ENCODE data around the gene HPSE.

DNA sequence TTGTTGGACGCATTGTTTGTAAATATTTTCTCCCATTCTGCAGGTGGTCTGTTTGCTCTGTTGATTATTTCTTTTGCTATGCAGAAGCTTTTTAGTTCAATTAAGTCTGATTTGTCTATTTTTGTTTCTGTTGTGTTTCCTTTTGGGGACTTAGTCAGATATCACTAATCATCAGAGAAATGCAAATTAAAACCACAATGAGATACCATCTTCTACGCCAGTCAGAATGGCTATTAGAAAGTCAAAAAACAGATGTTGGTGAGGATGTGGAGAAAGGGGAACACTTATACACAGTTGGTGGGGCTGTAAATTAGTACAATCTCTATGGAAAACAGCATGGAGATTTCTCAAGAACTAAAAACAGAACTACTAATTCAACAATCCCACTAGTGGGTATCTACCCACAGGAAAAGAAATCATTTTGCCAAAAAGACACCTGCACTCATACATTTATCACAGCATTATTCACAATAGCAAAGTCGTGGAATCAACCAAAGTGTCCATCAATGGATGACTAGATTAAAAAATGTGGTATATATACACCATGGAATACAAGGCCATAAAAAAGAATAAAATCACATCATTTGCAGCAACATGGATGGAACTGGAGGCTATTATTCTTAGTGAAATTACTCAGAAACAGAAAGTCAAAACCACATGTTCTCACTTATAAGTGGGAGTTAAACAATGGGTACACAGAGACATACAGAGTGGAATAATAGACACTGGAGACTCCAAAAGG is 58.2 kb downstream of the HPSE start:
- TF ChIP-seq, protein P1, sequence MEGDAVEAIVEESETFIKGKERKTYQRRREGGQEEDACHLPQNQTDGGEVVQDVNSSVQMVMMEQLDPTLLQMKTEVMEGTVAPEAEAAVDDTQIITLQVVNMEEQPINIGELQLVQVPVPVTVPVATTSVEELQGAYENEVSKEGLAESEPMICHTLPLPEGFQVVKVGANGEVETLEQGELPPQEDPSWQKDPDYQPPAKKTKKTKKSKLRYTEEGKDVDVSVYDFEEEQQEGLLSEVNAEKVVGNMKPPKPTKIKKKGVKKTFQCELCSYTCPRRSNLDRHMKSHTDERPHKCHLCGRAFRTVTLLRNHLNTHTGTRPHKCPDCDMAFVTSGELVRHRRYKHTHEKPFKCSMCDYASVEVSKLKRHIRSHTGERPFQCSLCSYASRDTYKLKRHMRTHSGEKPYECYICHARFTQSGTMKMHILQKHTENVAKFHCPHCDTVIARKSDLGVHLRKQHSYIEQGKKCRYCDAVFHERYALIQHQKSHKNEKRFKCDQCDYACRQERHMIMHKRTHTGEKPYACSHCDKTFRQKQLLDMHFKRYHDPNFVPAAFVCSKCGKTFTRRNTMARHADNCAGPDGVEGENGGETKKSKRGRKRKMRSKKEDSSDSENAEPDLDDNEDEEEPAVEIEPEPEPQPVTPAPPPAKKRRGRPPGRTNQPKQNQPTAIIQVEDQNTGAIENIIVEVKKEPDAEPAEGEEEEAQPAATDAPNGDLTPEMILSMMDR (IDR thresholded peaks at IDR 0.05), result no peak
- TF ChIP-seq, protein P2, sequence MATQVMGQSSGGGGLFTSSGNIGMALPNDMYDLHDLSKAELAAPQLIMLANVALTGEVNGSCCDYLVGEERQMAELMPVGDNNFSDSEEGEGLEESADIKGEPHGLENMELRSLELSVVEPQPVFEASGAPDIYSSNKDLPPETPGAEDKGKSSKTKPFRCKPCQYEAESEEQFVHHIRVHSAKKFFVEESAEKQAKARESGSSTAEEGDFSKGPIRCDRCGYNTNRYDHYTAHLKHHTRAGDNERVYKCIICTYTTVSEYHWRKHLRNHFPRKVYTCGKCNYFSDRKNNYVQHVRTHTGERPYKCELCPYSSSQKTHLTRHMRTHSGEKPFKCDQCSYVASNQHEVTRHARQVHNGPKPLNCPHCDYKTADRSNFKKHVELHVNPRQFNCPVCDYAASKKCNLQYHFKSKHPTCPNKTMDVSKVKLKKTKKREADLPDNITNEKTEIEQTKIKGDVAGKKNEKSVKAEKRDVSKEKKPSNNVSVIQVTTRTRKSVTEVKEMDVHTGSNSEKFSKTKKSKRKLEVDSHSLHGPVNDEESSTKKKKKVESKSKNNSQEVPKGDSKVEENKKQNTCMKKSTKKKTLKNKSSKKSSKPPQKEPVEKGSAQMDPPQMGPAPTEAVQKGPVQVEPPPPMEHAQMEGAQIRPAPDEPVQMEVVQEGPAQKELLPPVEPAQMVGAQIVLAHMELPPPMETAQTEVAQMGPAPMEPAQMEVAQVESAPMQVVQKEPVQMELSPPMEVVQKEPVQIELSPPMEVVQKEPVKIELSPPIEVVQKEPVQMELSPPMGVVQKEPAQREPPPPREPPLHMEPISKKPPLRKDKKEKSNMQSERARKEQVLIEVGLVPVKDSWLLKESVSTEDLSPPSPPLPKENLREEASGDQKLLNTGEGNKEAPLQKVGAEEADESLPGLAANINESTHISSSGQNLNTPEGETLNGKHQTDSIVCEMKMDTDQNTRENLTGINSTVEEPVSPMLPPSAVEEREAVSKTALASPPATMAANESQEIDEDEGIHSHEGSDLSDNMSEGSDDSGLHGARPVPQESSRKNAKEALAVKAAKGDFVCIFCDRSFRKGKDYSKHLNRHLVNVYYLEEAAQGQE (IDR thresholded peaks at IDR 0.05; ENCODE audit: insufficient read depth in 1 of 2, low read depth in 2 of 2, low read length in 1 of 2), result no peak
- no peak for TF ChIP-seq POLR2AphosphoS5 (IDR thresholded peaks at IDR 0.05; ENCODE audit: low read depth, low read length)

Data from Panc1 (cell line).